ENCODE results near the gene SLC35B1.

The SLC35B1 gene

GRCh38 chr17:49752508-49752907 is 44.7 kb upstream of the SLC35B1 start:
- in situ Hi-C loops (cut with MboI; ENCODE audit: low pct_unique_long_range_greater_than_20kb, low sequenced_read_pairs, unreplicated experiment), result no loop called here
- no peak for DNase-seq (ENCODE audit: low spot score)
- no peak for TF ChIP-seq CTCF (IDR thresholded peaks at IDR 0.05; ENCODE audit: extremely low read depth, insufficient read depth, missing control alignments)

DNA sequence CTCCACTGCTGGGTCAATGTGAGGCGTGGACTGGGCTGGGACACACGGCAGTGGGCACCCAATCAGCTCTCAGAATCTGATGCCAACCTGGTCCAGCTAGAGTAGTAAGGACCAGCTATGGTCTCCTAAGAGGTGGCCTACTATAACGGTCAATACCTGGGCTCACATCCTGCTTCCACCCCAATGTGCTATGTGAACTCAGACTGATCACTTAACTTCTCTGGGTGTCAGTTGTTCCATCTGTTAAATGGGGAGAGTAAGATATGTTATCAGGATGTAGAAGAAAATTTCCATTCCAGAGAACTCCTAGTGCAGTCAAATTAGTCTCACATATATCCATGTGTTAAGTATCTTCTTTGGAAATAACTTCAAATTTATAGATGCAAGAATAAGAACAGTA is 42.0 kb upstream of the SLC35B1 start:
- in situ Hi-C loops (cut with MboI; ENCODE audit: low pct_unique_long_range_greater_than_20kb, low sequenced_read_pairs, unreplicated experiment), result no loop called here
- no peak for TF ChIP-seq CTCF (IDR thresholded peaks at IDR 0.05; ENCODE audit: extremely low read depth, insufficient read depth, missing control alignments)
- no peak for DNase-seq (ENCODE audit: low spot score)

DNA sequence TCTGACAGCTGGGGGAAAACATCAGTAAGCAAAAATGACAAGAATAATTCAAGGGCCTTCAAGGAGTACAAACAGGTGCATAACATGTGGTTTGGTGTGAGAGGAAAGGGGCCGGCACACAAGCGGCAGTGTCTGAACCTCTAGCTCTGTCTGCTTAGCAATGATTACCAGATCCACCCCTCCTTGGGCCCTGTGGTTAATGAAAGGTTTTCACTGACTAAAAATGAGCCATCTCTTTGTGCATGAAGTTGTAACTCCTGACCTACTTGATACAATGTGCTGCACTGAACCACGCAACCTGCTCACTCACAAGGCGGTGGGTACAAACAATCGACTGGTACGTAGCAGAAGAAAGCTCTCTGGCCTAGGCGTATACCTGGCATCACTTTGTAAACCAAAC is 41.0 kb upstream of the SLC35B1 start:
- TF ChIP-seq CTCF (IDR thresholded peaks at IDR 0.05; ENCODE audit: extremely low read depth, insufficient read depth, missing control alignments), result no peak
- DNase-seq (ENCODE audit: low spot score), result peak; percentile 73
- in situ Hi-C loops (cut with MboI; ENCODE audit: low pct_unique_long_range_greater_than_20kb, low sequenced_read_pairs, unreplicated experiment), result no loop called here

DNA sequence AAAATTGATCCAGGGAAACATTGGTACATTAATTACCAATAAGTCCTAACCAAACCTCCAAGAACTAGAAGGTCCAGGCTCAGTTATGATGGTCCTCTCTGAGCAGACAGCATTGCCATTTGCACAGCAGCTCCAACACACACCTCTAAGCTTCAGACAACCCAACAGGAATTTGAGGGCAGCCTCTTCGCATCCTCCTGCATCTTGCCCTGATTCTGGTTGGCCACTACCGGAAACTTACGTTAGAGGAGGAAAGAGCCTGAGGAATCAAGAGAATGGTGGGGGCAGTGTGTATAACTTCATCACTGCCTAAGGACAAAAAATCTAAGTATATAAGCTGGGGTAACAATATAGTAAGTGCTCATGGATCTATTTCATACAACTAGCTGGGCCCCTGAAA is 40.5 kb upstream of the SLC35B1 start:
- DNase-seq (ENCODE audit: low spot score), result no peak
- TF ChIP-seq CTCF (IDR thresholded peaks at IDR 0.05; ENCODE audit: extremely low read depth, insufficient read depth, missing control alignments), result no peak
- in situ Hi-C loops (cut with MboI; ENCODE audit: low pct_unique_long_range_greater_than_20kb, low sequenced_read_pairs, unreplicated experiment), result no loop called here

GRCh38 chr17:49747632-49748031 is 39.9 kb upstream of the SLC35B1 start:
- in situ Hi-C loops (cut with MboI; ENCODE audit: low pct_unique_long_range_greater_than_20kb, low sequenced_read_pairs, unreplicated experiment), result no loop called here
- TF ChIP-seq CTCF (IDR thresholded peaks at IDR 0.05; ENCODE audit: extremely low read depth, insufficient read depth, missing control alignments), result no peak

GRCh38 chr17:49746791-49747490 is 39.2 kb upstream of the SLC35B1 start:
- DNase-seq (ENCODE audit: low spot score), result peak; percentile 51
- in situ Hi-C loops (cut with MboI; ENCODE audit: low pct_unique_long_range_greater_than_20kb, low sequenced_read_pairs, unreplicated experiment), result no loop called here
- no peak for TF ChIP-seq CTCF (IDR thresholded peaks at IDR 0.05; ENCODE audit: extremely low read depth, insufficient read depth, missing control alignments)

More at GRCh38 chr17:49747632-49748031, 39.9 kb upstream of the SLC35B1 start:
- no peak for DNase-seq (ENCODE audit: low spot score)

All from GM13977 (cell line).